Measurements from ENCODE around the gene KCNQ1.

DNA sequence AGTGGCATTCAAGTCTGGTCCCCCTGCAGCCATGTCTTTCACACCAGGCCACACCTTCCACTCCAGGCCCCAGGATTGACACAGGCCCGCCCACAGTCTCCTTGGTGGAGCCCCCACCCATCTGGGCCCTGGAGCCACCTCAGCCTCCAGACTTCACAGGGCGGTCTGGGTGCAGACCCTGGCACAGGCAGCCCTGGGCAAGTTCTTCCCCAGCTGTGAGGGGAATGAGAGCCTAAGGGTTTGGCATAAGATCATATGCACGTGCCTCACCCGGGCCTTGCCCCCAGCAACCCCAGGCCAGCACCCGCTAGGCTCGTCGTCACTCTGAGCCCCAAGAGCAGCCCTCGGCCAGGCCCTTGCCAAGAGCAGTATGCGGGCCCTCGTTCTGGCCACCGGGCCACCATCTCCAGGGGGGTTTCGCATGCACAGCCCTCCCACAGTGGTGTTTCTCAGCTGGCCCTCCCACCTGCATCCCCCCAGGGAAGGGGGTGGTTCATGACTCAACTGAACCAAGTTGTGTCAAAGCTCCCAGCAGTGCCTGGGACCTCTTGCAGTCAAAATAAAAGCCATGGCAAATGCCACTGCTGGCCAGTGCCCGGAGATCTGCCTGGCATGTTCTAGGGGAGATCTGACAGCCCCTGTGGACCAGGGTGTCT, 325.4 kb downstream of the KCNQ1 start:
- TF ChIP-seq RFX5 (IDR thresholded peaks at IDR 0.05; ENCODE audit: low read depth, low read length), result no peak
- no peak for TF ChIP-seq FOXJ3 (CRISPR knock-in tag; IDR thresholded peaks at IDR 0.05)
- TF ChIP-seq, protein P1, sequence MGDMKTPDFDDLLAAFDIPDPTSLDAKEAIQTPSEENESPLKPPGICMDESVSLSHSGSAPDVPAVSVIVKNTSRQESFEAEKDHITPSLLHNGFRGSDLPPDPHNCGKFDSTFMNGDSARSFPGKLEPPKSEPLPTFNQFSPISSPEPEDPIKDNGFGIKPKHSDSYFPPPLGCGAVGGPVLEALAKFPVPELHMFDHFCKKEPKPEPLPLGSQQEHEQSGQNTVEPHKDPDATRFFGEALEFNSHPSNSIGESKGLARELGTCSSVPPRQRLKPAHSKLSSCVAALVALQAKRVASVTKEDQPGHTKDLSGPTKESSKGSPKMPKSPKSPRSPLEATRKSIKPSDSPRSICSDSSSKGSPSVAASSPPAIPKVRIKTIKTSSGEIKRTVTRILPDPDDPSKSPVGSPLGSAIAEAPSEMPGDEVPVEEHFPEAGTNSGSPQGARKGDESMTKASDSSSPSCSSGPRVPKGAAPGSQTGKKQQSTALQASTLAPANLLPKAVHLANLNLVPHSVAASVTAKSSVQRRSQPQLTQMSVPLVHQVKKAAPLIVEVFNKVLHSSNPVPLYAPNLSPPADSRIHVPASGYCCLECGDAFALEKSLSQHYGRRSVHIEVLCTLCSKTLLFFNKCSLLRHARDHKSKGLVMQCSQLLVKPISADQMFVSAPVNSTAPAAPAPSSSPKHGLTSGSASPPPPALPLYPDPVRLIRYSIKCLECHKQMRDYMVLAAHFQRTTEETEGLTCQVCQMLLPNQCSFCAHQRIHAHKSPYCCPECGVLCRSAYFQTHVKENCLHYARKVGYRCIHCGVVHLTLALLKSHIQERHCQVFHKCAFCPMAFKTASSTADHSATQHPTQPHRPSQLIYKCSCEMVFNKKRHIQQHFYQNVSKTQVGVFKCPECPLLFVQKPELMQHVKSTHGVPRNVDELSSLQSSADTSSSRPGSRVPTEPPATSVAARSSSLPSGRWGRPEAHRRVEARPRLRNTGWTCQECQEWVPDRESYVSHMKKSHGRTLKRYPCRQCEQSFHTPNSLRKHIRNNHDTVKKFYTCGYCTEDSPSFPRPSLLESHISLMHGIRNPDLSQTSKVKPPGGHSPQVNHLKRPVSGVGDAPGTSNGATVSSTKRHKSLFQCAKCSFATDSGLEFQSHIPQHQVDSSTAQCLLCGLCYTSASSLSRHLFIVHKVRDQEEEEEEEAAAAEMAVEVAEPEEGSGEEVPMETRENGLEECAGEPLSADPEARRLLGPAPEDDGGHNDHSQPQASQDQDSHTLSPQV (IDR thresholded peaks at IDR 0.05), result no peak
- TF ChIP-seq SOX6 (IDR thresholded peaks at IDR 0.05), result no peak
- no peak for TF ChIP-seq MAFF (IDR thresholded peaks at IDR 0.05; ENCODE audit: low read length)
- TF ChIP-seq ZNF445 (CRISPR knock-in tag; IDR thresholded peaks at IDR 0.05; ENCODE audit: low read depth), result no peak
- TF ChIP-seq EZH2 (IDR thresholded peaks at IDR 0.05; ENCODE audit: borderline replicate concordance, low read depth, low read length), result no peak
- TF ChIP-seq BMI1 (IDR thresholded peaks at IDR 0.05; ENCODE audit: low read length), result no peak
- no peak for TF ChIP-seq KLF1 (tag; IDR thresholded peaks at IDR 0.05)
